ENCODE results near the gene LAMA2. TPM values are rescaled to one million over a fixed set of nuclear protein-coding genes. Genes with fewer than 3 reads are reported as not detected.

LAMA2 gene
- total and polyA plus RNA-seq, 2 of the 13 experiments (the other 11 are each of a cell fraction or from before 2014, with no cell fraction given) = 0.11 to 0.28 TPM

DNA sequence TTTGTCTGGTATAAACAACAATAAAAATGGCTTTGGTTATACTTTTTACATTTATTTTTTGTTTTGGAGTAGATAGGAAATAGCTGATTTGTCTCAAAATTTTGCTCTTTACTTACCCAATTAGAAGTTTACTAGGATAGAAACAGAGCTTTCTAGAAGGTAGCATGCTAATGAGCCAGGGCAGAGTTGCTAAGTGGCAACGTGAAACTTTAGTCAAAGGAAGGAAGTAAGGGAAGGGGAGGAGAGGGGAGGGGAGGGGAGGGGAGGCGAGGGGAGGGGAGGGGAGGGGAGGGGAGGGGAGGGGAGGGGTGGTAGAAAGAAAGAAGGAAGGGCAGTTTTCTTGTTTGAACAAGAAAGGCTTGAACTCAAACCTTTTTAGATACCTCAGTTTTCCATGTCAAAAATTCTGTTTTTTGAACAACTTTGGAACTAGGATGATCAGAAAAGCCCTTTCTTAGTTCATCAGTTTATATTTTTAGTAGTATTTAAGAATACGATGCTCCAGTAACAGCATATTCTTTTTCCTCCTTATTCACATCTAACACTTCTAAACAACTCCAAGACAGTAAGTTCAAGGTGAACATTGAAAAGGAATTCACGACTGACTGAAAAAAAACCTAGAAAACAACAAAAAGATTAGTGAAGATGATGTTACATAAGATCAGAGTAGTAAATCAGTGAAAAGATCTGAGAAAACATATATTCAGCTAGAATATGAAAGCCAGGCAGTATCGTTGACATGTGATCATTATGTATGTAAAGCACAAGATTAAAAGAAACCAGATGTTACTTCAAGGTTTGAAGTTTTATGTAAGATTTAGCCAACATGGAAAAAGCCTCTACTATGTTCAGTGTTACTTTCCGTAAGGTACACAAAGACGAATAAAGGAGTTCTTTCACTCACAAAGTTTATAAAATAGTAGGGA lies 563.6 kb downstream of the LAMA2 start:
- intact Hi-C loops (cut with micrococcal nuclease; ENCODE audit: unreplicated experiment) (no loop called here), in situ Hi-C loops (cut with HindIII; ENCODE audit: extremely low pct_ligation_motif_present, low pct_unique_long_range_greater_than_20kb) (no loop called here)
- ATAC-seq (no peak), FAIRE-seq (no peak), DNase-seq (ENCODE audit: low spot score) (no peak)
- CTCF ChIA-PET (ENCODE audit: low intra/inter-chr PET ratio, low total read pairs) = no interaction called here
- Histone ChIP-seq H3K9ac (ENCODE audit: insufficient read depth, low read depth, low read length) (no peak overlapping the region), H3K36me3 (replicated peaks in 1 of 2; ENCODE audit: control insufficient read depth in 1 of 2, insufficient read depth in 2 of 2, low read length in 2 of 2) (no peaks in the 10 kb centered on the region), H3K4me3 (replicated peaks in 1 of 3; ENCODE audit: insufficient read depth in 1 of 3, low read depth in 2 of 3, low read length in 3 of 3) (no peak overlapping the region), H3K79me2 (ENCODE audit: insufficient read depth, low read length) (no peaks in the 10 kb centered on the region), H3K9me3 (ENCODE audit: low read length) (no peaks in the 10 kb centered on the region), H3K27ac (ENCODE audit: extremely low read length, insufficient read depth, low read length) (no peak overlapping the region), H2AFZ (ENCODE audit: low read length) (no peak overlapping the region), H3K4me2 (ENCODE audit: low read depth, low read length) (no peak overlapping the region), H3K27me3 (ENCODE audit: control insufficient read depth in 1 of 2, insufficient read depth in 2 of 2, low read length in 2 of 2) (no peaks in the 10 kb centered on the region), H4K20me1 (ENCODE audit: insufficient read depth, low read length) (no peaks in the 10 kb centered on the region; the same call in 1 of the 2 replicates), H3K4me1 (ENCODE audit: insufficient read depth, low read length) (no peaks in the 10 kb centered on the region)
- POLR2A ChIA-PET = no interaction called here
- BruUV-seq (replicated peaks) = no TSS peak
- 22% methylated on average over 7 of the region's 7 CpGs for WGBS (ENCODE audit: low lambda C conversion rate)
- no peak for TF ChIP-seq ZNF563 (CRISPR knock-in tag; IDR thresholded peaks at IDR 0.05)
- TF ChIP-seq ZNF672 (CRISPR knock-in tag; IDR thresholded peaks at IDR 0.05) = no peak
- TF ChIP-seq, protein P1, sequence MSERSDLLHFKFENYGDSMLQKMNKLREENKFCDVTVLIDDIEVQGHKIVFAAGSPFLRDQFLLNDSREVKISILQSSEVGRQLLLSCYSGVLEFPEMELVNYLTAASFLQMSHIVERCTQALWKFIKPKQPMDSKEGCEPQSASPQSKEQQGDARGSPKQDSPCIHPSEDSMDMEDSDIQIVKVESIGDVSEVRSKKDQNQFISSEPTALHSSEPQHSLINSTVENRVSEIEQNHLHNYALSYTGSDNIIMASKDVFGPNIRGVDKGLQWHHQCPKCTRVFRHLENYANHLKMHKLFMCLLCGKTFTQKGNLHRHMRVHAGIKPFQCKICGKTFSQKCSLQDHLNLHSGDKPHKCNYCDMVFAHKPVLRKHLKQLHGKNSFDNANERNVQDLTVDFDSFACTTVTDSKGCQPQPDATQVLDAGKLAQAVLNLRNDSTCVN (CRISPR knock-in tag; IDR thresholded peaks at IDR 0.05; ENCODE audit: borderline replicate concordance) = no peak
- TF ChIP-seq ZNF570 (CRISPR knock-in tag; IDR thresholded peaks at IDR 0.05; ENCODE audit: borderline replicate concordance) = no peak
- TF ChIP-seq BRD4 (CRISPR knock-in tag; IDR thresholded peaks at IDR 0.05) = no peak
- TF ChIP-seq HNRNPL (IDR thresholded peaks at IDR 0.05; ENCODE audit: low read depth, low read length) = no peak
- no peak for TF ChIP-seq ZNF841 (CRISPR knock-in tag; IDR thresholded peaks at IDR 0.05; ENCODE audit: borderline replicate concordance)
- TF ChIP-seq CAMTA2 (CRISPR knock-in tag; IDR thresholded peaks at IDR 0.05; ENCODE audit: borderline replicate concordance) = no peak
- peak; percentile 99 for TF ChIP-seq HNRNPK (IDR thresholded peaks at IDR 0.05; ENCODE audit: low read depth, low read length, poor library complexity, severe bottlenecking)
- peak; percentile 84; the same call in 1 of the 2 replicates for TF ChIP-seq PCBP1 (IDR thresholded peaks at IDR 0.05; ENCODE audit: borderline replicate concordance, low read depth, low read length)
- no peak for TF ChIP-seq TBL1XR1 (IDR thresholded peaks at IDR 0.05; ENCODE audit: borderline replicate concordance, low read length, partially characterized antibody)
- TF ChIP-seq, protein P2, sequence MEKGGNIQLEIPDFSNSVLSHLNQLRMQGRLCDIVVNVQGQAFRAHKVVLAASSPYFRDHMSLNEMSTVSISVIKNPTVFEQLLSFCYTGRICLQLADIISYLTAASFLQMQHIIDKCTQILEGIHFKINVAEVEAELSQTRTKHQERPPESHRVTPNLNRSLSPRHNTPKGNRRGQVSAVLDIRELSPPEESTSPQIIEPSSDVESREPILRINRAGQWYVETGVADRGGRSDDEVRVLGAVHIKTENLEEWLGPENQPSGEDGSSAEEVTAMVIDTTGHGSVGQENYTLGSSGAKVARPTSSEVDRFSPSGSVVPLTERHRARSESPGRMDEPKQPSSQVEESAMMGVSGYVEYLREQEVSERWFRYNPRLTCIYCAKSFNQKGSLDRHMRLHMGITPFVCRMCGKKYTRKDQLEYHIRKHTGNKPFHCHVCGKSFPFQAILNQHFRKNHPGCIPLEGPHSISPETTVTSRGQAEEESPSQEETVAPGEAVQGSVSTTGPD (CRISPR knock-in tag; IDR thresholded peaks at IDR 0.05) = no peak
- TF ChIP-seq RBM22 (optimal IDR thresholded peaks at IDR 0.05; ENCODE audit: low read length) = no peak
- TF ChIP-seq ZNF501 (CRISPR knock-in tag; IDR thresholded peaks at IDR 0.05) = no peak
- TF ChIP-seq SRY (CRISPR knock-in tag; IDR thresholded peaks at IDR 0.05) = no peak
- no peak for TF ChIP-seq ZNF431 (CRISPR knock-in tag; IDR thresholded peaks at IDR 0.05; ENCODE audit: borderline replicate concordance, low read depth)
- TF ChIP-seq, protein P3, sequence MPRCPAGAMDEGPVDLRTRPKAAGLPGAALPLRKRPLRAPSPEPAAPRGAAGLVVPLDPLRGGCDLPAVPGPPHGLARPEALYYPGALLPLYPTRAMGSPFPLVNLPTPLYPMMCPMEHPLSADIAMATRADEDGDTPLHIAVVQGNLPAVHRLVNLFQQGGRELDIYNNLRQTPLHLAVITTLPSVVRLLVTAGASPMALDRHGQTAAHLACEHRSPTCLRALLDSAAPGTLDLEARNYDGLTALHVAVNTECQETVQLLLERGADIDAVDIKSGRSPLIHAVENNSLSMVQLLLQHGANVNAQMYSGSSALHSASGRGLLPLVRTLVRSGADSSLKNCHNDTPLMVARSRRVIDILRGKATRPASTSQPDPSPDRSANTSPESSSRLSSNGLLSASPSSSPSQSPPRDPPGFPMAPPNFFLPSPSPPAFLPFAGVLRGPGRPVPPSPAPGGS (CRISPR knock-in tag; IDR thresholded peaks at IDR 0.05) = no peak

Measured in HepG2 (cell line).